GM12891 (cell line): ENCODE measurements around the gene MYO7B.

Experiments used
- DNase-seq: peaks from one replicate; pipeline ENCODE4 v3.0.0; 2011; ENCODE audit warnings: low spot score; ENCODE audit not compliant: insufficient read length
- FAIRE-seq: peaks from 2 replicates; lab custom pipeline; 2011; peaks lifted over from hg19 to GRCh38; lab: Jason Lieb, UNC
- PAX5 ChIP-seq: IDR thresholded peaks from 2 replicates; pipeline ENCODE4 v1.6.1; 2011; ENCODE audit warnings: low read length, moderate library complexity, mild to moderate bottlenecking; ENCODE audit not compliant: insufficient read depth, severe bottlenecking
- POLR2A ChIP-seq: IDR thresholded peaks from 2 replicates; pipeline ENCODE4 v1.6.1; 2011; ENCODE audit warnings: low read depth, low read length, control low read depth
- POLR2AphosphoS5 ChIP-seq: IDR thresholded peaks from 2 replicates; pipeline ENCODE4 v1.6.1; 2011; ENCODE audit warnings: low read depth, low read length, control low read depth
- POU2F2 ChIP-seq: IDR thresholded peaks from 2 replicates; pipeline ENCODE4 v1.6.1; 2011; ENCODE audit warnings: low read depth, mild to moderate bottlenecking, control low read depth, low read length, moderate library complexity
- SPI1 ChIP-seq: IDR thresholded peaks from 2 replicates; pipeline ENCODE4 v1.6.1; 2011; ENCODE audit warnings: low read depth, low read length, control low read depth
- TAF1 ChIP-seq: IDR thresholded peaks from 2 replicates; pipeline ENCODE4 v1.6.1; 2011; ENCODE audit warnings: low read depth, low read length, control low read depth

The MYO7B gene

DNA sequence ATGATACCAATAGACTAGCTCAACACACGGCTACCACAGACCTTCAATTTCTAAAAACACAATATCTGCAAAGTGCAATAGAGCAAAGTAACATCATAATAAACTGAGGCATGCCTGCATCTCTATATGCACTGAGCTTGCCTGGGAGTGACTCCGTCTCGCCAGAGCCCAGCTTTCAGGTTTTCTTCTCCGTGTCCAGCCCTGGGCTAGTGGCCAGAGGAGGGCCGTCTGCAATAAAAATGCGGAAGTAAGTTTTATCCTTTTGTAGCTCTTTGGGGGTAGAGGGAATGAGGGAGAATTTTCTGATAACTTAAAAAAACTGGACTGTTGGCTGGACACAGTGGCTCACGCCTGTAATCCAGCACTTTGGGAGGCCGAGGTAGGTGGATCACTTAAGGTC is 69.5 kb downstream of the MYO7B start:
- TF ChIP-seq TAF1 (no peak), PAX5 (no peak), SPI1 (no peak), POLR2A (no peak), POU2F2 (no peak), POLR2AphosphoS5 (no peak)
- DNase-seq (no peak), FAIRE-seq (no peak)

DNA sequence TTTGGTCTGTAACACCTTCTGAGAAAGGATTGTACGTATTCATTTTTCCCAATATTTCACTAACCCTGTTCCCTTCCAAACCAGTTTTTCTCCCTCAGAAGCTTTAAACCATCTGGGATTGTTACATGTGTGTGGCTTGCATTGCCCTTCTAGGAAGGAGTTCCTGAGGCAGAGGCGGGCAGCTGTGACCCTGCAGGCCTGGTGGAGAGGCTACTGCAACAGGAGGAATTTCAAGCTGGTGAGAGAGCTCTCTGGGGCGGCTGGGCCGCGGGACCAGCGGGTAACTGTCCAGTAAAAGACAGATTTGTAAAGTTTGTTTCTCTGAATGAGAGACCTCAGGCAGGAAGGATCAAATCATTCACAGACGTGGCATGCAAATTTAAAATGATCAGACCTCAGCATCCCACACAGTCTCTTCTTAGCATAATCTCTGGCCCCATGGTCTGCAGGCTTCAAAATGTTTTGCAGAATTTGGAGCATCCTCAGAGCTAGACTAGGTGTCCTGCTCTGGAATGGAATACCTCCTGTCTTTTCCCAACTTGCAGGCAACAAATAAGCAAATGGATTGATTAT is 70.3 kb downstream of the MYO7B start:
- no peak for DNase-seq
- no peak for TF ChIP-seq PAX5
- TF ChIP-seq POLR2AphosphoS5, result no peak
- no peak for TF ChIP-seq POLR2A
- no peak for TF ChIP-seq TAF1
- TF ChIP-seq SPI1, result no peak
- no peak for TF ChIP-seq POU2F2
- no peak for FAIRE-seq

DNA sequence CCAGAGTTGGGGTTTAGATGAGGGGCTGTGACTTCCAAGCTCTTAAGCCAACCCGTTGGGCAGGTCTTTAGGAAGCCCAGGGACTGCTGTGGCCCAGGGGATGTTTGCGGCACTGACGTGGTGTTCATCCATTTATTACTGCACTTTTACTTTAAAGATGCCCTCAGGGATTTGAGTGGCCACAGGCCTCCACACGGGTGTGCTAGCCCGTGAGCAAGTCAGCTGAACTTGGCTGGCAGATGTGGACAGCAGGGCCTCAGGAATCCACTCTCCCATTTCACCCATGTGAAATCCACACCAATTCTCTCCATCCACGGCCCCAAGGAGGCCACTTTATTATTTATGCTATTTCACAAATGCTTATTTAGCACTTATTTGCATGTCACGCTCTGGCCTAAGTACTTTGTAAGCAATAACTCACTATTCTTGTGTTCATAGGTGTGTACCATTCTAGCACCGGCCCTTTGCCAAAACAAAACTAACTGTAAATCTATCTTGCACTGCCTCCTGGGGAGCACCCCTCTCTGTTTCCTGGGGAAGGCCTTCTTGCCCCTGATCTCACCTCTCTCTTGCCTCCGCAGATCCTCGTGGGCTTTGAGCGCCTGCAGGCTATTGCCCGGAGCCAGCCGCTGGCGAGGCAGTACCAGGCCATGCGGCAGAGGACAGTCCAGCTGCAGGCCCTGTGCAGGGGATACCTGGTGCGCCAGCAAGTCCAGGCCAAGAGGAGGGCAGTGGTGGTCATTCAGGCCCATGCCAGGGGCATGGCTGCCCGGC is 71.3 kb downstream of the MYO7B start:
- FAIRE-seq (no peak), DNase-seq (no peak)
- TF ChIP-seq POLR2A, result no peak
- no peak for TF ChIP-seq PAX5
- TF ChIP-seq TAF1, result no peak
- TF ChIP-seq POU2F2, result no peak

DNA sequence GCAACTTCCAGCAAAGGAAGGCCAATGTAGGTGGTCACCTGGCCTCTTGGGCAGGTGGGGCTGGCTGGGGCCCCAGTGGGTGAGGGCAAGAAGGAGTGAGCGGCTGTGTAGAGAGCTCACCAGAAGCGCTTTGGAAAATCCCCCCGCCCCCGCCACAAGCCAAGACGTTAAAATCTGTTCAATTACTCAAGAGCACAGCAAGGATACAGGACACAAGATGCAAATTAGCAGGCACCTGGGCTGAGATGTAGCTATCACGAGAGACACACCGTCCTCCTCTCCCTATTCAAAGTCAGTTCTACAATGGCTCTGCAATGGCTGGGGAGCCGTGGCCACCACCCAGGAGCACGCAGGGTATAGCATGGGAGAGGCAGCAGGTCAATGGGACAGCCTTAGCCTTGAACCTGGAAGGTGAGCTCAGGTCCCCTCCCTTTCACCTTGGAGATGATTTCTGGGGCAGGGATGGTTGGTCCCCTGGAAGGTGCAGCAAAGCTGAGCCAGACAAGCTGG is 72.0 kb downstream of the MYO7B start:
- DNase-seq (no peak), FAIRE-seq (no peak)
- TF ChIP-seq POU2F2 (no peak), TAF1 (no peak), POLR2A (no peak), SPI1 (no peak), POLR2AphosphoS5 (no peak), PAX5 (no peak)

DNA sequence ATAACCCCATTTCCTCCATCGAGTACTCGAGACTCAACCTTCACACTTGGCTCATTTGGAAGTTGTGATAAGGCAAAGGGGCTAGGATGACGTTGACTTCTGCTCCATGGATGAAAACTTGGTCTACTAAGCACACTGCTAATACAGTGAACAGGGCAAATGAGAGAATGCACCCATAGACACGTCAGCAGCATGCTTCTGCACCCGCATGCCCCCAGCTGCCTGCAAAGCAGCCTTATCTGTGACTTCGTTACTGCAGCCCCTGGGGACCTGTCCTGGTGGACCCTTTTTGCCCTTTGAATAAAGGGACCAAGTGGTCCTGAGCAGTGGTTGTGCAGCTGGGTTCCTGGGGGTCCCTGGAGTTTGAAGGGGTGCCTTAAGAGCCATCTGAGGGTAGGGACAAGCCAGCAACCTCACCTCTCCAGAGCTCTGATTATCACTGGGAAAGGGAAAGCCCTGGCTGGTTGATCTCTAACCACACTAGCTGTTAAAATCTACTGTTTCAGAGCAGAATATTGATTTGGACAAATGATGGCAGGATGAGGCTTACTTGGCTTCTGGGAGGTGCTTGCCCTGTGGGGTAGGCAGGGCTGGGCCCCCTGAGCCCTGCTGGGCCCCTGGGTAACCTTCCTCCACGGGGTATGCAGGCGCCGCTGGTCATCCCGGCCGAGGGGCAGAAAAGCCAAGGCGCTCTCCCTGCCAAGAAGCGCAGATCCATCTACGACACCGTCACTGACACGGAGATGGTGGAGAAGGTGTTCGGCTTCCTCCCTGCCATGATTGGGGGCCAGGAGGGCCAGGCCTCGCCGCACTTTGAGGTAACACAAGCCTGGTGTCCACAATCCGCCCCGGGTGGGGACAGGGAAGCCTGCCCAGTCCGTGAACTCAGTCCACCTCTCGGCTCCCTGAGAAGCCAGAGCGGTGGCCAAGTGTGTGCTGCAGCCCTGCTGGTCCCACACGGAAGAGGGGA is 72.9 kb downstream of the MYO7B start:
- DNase-seq, result no peak
- no peak for TF ChIP-seq TAF1
- no peak for TF ChIP-seq PAX5
- TF ChIP-seq POLR2A, result no peak
- TF ChIP-seq SPI1, result no peak
- TF ChIP-seq POU2F2, result no peak
- TF ChIP-seq POLR2AphosphoS5, result no peak
- no peak for FAIRE-seq

DNA sequence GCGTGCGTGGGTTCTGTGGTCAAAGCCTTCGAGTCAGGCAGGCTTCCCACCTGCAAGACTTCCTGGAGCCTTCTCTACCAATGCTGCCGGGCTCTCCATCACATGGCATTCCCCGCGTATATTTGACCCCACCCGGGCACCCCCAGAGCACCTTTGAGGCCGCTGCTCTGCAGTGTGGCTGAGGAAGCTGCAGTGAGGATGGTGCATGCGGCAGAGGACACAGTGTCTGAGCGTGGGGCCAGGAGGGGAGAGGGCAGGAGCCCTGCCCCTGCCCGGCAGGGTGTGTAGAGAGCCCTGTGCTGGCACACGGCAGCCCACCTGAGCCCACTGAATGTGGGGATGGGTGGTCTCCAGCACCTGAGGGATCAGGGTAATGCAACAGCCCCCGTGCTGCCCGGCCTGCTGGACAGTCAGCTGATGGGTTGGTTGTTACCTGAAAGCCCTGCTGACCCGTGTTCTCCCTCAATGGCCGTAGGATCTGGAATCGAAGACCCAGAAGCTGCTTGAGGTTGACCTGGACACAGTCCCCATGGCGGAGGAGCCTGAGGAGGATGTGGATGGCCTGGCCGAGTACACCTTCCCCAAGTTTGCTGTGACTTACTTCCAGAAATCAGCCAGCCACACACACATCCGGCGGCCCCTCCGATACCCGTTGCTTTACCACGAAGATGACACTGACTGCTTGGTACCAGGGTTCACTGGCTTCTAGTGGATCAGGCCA is 73.7 kb downstream of the MYO7B start:
- no peak for DNase-seq
- TF ChIP-seq PAX5 (no peak), POLR2AphosphoS5 (no peak), POLR2A (no peak), SPI1 (no peak), POU2F2 (no peak), TAF1 (no peak)
- FAIRE-seq, result no peak

DNA sequence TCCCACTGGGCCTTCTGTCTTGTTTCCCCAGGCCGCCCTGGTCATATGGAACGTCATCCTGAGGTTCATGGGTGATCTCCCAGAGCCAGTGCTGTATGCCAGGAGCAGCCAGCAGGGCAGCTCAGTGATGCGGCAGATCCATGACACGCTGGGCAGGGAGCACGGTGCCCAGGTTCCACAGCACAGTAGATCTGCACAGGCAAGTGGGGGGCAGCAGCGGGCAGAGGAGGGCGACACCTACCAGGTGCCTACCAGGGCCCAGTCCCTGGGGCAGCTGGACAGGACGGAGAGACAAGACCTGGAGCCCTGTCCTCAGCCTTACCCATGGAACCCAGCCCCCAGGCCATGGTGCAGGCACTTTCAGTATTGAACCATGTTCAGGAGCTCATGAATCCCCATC is 74.3 kb downstream of the MYO7B start:
- TF ChIP-seq TAF1 (no peak), POLR2AphosphoS5 (no peak), POLR2A (no peak), POU2F2 (no peak), PAX5 (no peak), SPI1 (no peak)
- no peak for FAIRE-seq
- DNase-seq, result no peak

DNA sequence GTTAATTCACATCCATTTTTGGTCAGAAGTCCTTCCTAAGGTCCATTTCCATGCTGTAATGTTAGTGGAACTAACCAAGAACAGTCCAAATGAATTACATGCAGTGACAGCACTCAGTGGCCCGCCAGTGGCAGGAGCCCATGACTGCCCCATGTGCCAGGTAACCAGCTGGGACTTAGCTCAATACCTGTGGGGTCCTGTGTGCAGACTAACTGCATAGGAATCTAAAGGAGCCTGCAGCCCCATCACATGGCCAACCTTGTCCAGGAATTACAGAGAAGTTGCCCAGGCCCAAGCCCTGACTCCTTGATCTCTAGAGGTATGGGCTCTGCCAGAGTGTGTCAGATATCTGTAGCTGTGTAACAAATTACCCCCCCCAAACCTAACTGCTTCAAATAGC is 75.1 kb downstream of the MYO7B start:
- DNase-seq (no peak), FAIRE-seq (no peak)
- TF ChIP-seq POLR2A (no peak), TAF1 (no peak), POLR2AphosphoS5 (no peak), POU2F2 (no peak), PAX5 (no peak), SPI1 (no peak)
